Measurements from ENCODE around the gene NDST3. TPM values are rescaled to one million over a fixed set of nuclear protein-coding genes. Genes with fewer than 3 reads are reported as not detected.

The NDST3 gene
- total RNA-seq, 4 donors from 2014 or later = 0.98 to 11.6 (median 4.9) TPM

GRCh38 chr4:118215826-118216225, 181.5 kb downstream of the NDST3 start:
- H3K27me3 ChIP-seq = no peaks in the 10 kb centered on the region
- DNase-seq (ENCODE audit: low spot score in 2 of 2) = no peak
- 74 to 89% methylated on average over 2 of the region's 2 CpGs for whole genome bisulfite sequencing, 2 donors
- H3K27ac ChIP-seq = no peak overlapping the region
- TF ChIP-seq POLR2A (IDR thresholded peaks at IDR 0.05) = no peak
- TF ChIP-seq CTCF (IDR thresholded peaks at IDR 0.05) = no peak
- no peak for TF ChIP-seq EP300 (IDR thresholded peaks at IDR 0.05)
- H3K4me1 ChIP-seq = no peaks in the 10 kb centered on the region
- no peak overlapping the region for H3K4me3 ChIP-seq
- H3K9me3 ChIP-seq = no peaks in the 10 kb centered on the region
- no peaks in the 10 kb centered on the region for H3K36me3 ChIP-seq

GRCh38 chr4:118221227-118221800, 187.0 kb downstream of the NDST3 start:
- no peak overlapping the region for H3K4me3 ChIP-seq
- H3K36me3 ChIP-seq = no peaks in the 10 kb centered on the region
- no peaks in the 10 kb centered on the region for H3K9me3 ChIP-seq
- no peak overlapping the region for H3K27ac ChIP-seq
- no peak for TF ChIP-seq POLR2A (IDR thresholded peaks at IDR 0.05)
- no peak for TF ChIP-seq CTCF (IDR thresholded peaks at IDR 0.05)
- TF ChIP-seq EP300 (IDR thresholded peaks at IDR 0.05) = no peak
- WGBS, 2 donors = 16 to 22% methylated on average over 2 of the region's 2 CpGs
- no peaks in the 10 kb centered on the region for H3K27me3 ChIP-seq
- no peak for DNase-seq (ENCODE audit: low spot score in 2 of 2)
- H3K4me1 ChIP-seq = no peaks in the 10 kb centered on the region

- no peak overlapping the region for H3K4me3 ChIP-seq
- no peaks in the 10 kb centered on the region for H3K9me3 ChIP-seq
- TF ChIP-seq CTCF (IDR thresholded peaks at IDR 0.05) = peak; percentile 45 to 68 (median 57)
- no peak for TF ChIP-seq EP300 (IDR thresholded peaks at IDR 0.05)
- WGBS, 2 donors = 8% methylated on average over 3 of the region's 3 CpGs
- no peak overlapping the region for H3K27ac ChIP-seq
- H3K27me3 ChIP-seq = no peaks in the 10 kb centered on the region
- H3K4me1 ChIP-seq = no peaks in the 10 kb centered on the region
- no peak for DNase-seq (ENCODE audit: low spot score in 2 of 2)
- H3K36me3 ChIP-seq = no peaks in the 10 kb centered on the region
Observed at GRCh38 chr4:118224243-118224829, 190.1 kb downstream of the NDST3 start.

- Histone ChIP-seq H3K4me3 (no peak overlapping the region), H3K27ac (no peak overlapping the region), H3K36me3 (no peaks in the 10 kb centered on the region), H3K27me3 (no peaks in the 10 kb centered on the region), H3K4me1 (no peaks in the 10 kb centered on the region), H3K9me3 (no peaks in the 10 kb centered on the region)
- 62 to 69% methylated on average over 4 of the region's 4 CpGs for WGBS, 2 donors
- no peak for DNase-seq (ENCODE audit: low spot score in 2 of 2)
- TF ChIP-seq POLR2A (IDR thresholded peaks at IDR 0.05) (no peak), EP300 (IDR thresholded peaks at IDR 0.05) (no peak), CTCF (IDR thresholded peaks at IDR 0.05) (no peak)
Observed at GRCh38 chr4:118225511-118225910, 191.2 kb downstream of the NDST3 start.

- TF ChIP-seq EP300 (IDR thresholded peaks at IDR 0.05) (no peak), CTCF (IDR thresholded peaks at IDR 0.05) (no peak), POLR2A (IDR thresholded peaks at IDR 0.05) (no peak)
- WGBS, 2 donors = 50 to 53% methylated on average over 7 of the region's 7 CpGs
- Histone ChIP-seq H3K4me1 (no peaks in the 10 kb centered on the region), H3K36me3 (no peaks in the 10 kb centered on the region), H3K27me3 (no peaks in the 10 kb centered on the region), H3K9me3 (no peaks in the 10 kb centered on the region), H3K4me3 (no peak overlapping the region), H3K27ac (no peak overlapping the region)
- DNase-seq (ENCODE audit: low spot score in 2 of 2) = no peak
Observed at GRCh38 chr4:118226311-118227010, 192.2 kb downstream of the NDST3 start.

All from tibial nerve (tissue), 4 donors.